ENCODE measurements around the gene FCGR3A. TPM values are rescaled to one million over a fixed set of nuclear protein-coding genes. Genes with fewer than 3 reads are reported as not detected.

Gene FCGR3A
- total RNA-seq, 1 donor from 2014 or later = 112 TPM

- Histone ChIP-seq H3K27ac (no peak overlapping the region), H3K9me3 (no peaks in the 10 kb centered on the region), H3K4me3 (no peak overlapping the region), H3K4me1 (no peaks in the 10 kb centered on the region), H3K36me3 (no peaks in the 10 kb centered on the region), H3K27me3 (peaks cover 4% of the 10 kb centered on the region)
- ATAC-seq = no peak
- DNase-seq = no peak
- intact Hi-C loops (cut with DNase I) = no loop called here
- TF ChIP-seq, protein P1, sequence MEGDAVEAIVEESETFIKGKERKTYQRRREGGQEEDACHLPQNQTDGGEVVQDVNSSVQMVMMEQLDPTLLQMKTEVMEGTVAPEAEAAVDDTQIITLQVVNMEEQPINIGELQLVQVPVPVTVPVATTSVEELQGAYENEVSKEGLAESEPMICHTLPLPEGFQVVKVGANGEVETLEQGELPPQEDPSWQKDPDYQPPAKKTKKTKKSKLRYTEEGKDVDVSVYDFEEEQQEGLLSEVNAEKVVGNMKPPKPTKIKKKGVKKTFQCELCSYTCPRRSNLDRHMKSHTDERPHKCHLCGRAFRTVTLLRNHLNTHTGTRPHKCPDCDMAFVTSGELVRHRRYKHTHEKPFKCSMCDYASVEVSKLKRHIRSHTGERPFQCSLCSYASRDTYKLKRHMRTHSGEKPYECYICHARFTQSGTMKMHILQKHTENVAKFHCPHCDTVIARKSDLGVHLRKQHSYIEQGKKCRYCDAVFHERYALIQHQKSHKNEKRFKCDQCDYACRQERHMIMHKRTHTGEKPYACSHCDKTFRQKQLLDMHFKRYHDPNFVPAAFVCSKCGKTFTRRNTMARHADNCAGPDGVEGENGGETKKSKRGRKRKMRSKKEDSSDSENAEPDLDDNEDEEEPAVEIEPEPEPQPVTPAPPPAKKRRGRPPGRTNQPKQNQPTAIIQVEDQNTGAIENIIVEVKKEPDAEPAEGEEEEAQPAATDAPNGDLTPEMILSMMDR (IDR thresholded peaks at IDR 0.05) = no peak
Observed at GRCh38 chr1:161492827-161493226, 56.8 kb downstream of the FCGR3A start.

Other genes starting within 250 kb of the FCGR3A start
- gene MPZ, start 239.8 kb downstream of the FCGR3A start, total RNA-seq = 2.5 TPM
- 158 TPM for gene SDHC, start 235.4 kb downstream of the FCGR3A start, total RNA-seq
- not detected for gene CFAP126, start 181.9 kb downstream of the FCGR3A start, total RNA-seq
- gene FCGR2A, start 44.4 kb downstream of the FCGR3A start, total RNA-seq = 140 TPM
- 10.9 TPM for gene HSPA6, start 25.3 kb downstream of the FCGR3A start, total RNA-seq
- gene FCGR3B, start 81.4 kb upstream of the FCGR3A start, total RNA-seq = 18.9 TPM
- 30.7 TPM for gene FCGR2B, start 113.3 kb upstream of the FCGR3A start, total RNA-seq
- gene FCRLA, start 157.4 kb upstream of the FCGR3A start, total RNA-seq = 0.32 TPM
- gene FCRLB, start 171.7 kb upstream of the FCGR3A start, total RNA-seq = 2.0 TPM
- 19.3 TPM for gene DUSP12, start 200.0 kb upstream of the FCGR3A start, total RNA-seq
- gene ATF6, start 216.5 kb upstream of the FCGR3A start, total RNA-seq = 32.0 TPM